Central memory CD8-positive, alpha-beta T cell (primary cell): ENCODE measurements around the gene ILF3.
"Not testable (repeated sequence)": the region's sequence is repeated elsewhere in the genome, so short reads cannot be mapped to it uniquely, and the experiment has no call there.

Experiments
- ATAC-seq: fragments of 150-1000 bp; cut with Tn5 transposase; replicated peaks from 2 replicates; pipeline ENCODE4 v1.10.0; 2022; ENCODE audit warnings: mild to moderate bottlenecking, moderate FRiP score, moderate number of reproducible peaks; ENCODE audit not compliant: poor library complexity, severe bottlenecking; ENCODE audit errors: extremely low read depth
- DNase-seq, 2 donors: peaks; one replicate each; pipeline ENCODE4 v3.0.0; 2021; ENCODE audit warnings: low spot score in 2 of 2
- H3K27ac Mint-ChIP-seq: one replicate; pipeline ENCODE4 v1.8.0; 2022; ENCODE audit warnings: low read depth, mild to moderate bottlenecking, moderate library complexity, mixed read lengths
- H3K27me3 Mint-ChIP-seq: one replicate; pipeline ENCODE4 v1.8.0; 2022; ENCODE audit warnings: mixed read lengths
- H3K36me3 Mint-ChIP-seq: one replicate; pipeline ENCODE4 v1.8.0; 2022; ENCODE audit warnings: mild to moderate bottlenecking, moderate library complexity, mixed read lengths; ENCODE audit not compliant: insufficient read depth
- H3K4me1 Mint-ChIP-seq: one replicate; pipeline ENCODE4 v1.8.0; 2022; ENCODE audit warnings: mixed read lengths
- H3K4me3 Mint-ChIP-seq: one replicate; pipeline ENCODE4 v1.8.0; 2022; ENCODE audit warnings: mild to moderate bottlenecking, moderate library complexity, mixed read lengths
- H3K9me3 Mint-ChIP-seq: one replicate; pipeline ENCODE4 v1.8.0; 2022; ENCODE audit warnings: mixed read lengths

Gene ILF3

DNA sequence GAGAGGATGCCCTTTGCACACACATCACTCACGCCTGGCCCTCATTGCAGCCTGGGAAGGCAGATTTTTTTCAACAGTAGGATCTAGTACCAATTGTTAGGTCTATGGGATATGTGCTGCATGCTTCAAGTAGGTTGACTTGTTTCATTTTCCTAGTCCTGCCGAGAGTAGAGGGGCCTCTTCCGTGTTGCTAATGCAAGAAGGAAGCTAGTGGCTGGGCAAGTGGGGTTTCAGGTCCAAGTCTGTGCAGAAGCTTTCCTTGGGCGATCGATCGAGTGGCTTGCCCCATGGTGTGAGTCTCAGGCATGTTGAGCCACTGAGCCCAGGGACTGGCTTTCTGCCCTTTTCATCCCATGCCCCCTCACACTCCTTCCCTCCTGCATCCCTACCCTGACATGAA is 13.7 kb downstream of the ILF3 start:
- peaks cover 39% of the 10 kb centered on the region for H3K36me3 Mint-ChIP-seq
- DNase-seq, result no peak
- H3K4me1 Mint-ChIP-seq, result peaks cover 35% of the 10 kb centered on the region
- H3K9me3 Mint-ChIP-seq, result no peaks in the 10 kb centered on the region
- peak overlapping the region; percentile 40 for H3K4me3 Mint-ChIP-seq
- ATAC-seq, result peak; percentile 21
- no peaks in the 10 kb centered on the region for H3K27me3 Mint-ChIP-seq
- no peak overlapping the region for H3K27ac Mint-ChIP-seq

DNA sequence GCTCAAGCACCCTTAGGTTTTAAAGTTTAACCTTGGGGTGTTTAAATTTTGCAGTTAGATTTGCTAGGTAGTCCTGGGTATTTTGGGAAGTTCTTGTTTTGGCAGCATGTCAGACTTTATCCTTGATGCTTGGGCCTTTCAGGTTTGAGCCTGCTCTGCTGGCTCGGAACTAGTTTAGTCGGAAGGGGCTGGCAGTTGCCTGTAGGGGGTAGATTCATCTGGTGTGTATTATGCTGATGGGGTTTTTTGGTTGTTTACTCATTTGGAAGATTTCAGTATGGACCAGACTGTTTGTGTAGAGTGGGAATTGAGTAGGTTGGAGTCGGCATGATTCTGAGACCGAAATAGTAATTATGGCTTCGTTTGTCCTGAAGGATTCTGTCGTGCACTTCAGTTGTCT is 15.1 kb downstream of the ILF3 start:
- no peaks in the 10 kb centered on the region for H3K9me3 Mint-ChIP-seq
- H3K36me3 Mint-ChIP-seq, result peaks cover 52% of the 10 kb centered on the region
- no peaks in the 10 kb centered on the region for H3K27me3 Mint-ChIP-seq
- peak overlapping the region; percentile 33 for H3K4me3 Mint-ChIP-seq
- ATAC-seq (no peak), DNase-seq (no peak)
- H3K27ac Mint-ChIP-seq, result peak overlapping the region; percentile 80
- peaks cover 32% of the 10 kb centered on the region for H3K4me1 Mint-ChIP-seq

DNA sequence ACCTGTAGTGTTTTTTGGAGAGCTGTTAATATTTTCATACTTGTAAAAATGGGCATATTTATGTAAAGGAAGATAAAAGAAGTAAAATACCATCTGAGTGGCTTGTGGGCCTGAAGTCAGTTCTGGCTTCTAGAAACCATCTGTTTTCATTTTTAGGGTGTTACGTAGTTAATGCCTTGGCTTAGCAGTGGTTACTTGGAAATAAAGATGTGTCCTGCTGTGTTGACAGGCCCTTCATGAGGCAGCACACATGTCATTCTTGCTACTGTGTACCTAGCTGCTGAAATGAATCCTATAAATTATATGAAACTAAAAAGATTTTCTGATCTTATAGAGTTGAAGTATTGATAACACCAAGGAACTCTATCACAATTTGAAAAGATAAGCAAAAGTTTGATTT is 16.0 kb downstream of the ILF3 start:
- H3K4me1 Mint-ChIP-seq, result peaks cover 32% of the 10 kb centered on the region
- H3K27me3 Mint-ChIP-seq, result no peaks in the 10 kb centered on the region
- DNase-seq, result no peak
- peak overlapping the region; percentile 33 for H3K4me3 Mint-ChIP-seq
- no peak for ATAC-seq
- H3K27ac Mint-ChIP-seq, result peak overlapping the region; percentile 80
- H3K9me3 Mint-ChIP-seq, result no peaks in the 10 kb centered on the region
- peaks cover 59% of the 10 kb centered on the region for H3K36me3 Mint-ChIP-seq

DNA sequence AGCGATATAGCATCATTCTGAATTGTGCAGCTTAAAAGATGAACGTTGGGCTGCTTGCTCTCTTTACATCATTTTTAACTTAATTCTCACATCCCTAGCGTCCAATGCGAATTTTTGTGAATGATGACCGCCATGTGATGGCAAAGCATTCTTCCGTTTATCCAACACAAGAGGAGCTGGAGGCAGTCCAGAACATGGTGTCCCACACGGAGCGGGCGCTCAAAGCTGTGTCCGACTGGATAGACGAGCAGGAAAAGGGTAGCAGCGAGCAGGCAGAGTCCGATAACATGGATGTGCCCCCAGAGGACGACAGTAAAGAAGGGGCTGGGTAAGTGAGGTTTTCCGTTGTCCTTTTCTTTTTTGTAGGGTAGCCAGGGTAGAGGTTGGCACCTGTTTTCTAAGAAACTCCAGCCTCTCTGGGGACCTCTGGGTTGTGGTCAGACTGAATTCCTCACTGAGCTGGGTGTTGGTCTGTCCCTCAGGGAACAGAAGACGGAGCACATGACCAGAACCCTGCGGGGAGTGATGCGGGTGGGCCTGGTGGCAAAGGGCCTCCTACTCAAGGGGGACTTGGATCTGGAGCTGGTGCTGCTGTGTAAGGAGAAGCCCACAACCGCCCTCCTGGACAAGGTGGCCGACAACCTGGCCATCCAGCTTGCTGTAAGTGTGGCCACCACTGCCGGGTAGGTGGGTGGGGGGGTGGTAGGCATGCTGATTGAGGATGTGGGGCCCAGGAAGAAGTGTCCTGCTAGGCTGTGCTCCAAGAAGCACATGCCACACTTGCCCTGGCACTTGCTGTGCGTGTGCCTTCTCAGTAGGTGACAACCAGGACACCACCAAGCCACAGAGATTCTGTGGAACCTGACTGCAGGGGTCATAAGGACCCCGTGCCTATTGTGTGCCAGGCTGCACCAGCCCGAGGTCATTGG is 17.0 kb downstream of the ILF3 start:
- peaks cover 63% of the 10 kb centered on the region for H3K36me3 Mint-ChIP-seq

DNA sequence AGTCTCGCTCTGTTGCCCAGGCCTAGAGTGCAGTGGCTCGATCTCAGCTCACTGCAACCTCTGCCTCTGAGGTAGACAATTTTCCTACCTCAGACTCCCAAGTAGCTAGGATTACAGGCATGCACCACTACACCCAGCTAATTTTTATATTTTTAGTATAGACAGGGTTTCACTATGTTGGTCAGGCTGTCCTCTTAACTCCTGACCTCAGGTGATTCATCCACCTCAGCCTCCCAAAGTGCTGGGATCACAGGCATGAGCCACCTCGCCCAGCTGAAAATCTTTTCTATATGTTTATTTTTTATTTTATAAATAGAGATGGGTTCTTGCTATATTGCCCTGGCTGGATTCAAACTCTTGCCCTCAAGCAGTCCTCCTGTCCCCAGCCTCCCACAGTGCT is 17.8 kb downstream of the ILF3 start:
- Mint-ChIP-seq H3K4me1 (peaks cover 32% of the 10 kb centered on the region), H3K27ac (peak overlapping the region; percentile 53), H3K36me3 (peaks cover 70% of the 10 kb centered on the region)
- not testable (repeated sequence) for DNase-seq, ATAC-seq, H3K9me3 Mint-ChIP-seq, H3K4me3 Mint-ChIP-seq, H3K27me3 Mint-ChIP-seq

More for the DNA sequence above, 17.0 kb downstream of the ILF3 start:
- Mint-ChIP-seq H3K9me3 (no peaks in the 10 kb centered on the region), H3K4me1 (peaks cover 32% of the 10 kb centered on the region), H3K4me3 (no peak overlapping the region), H3K27me3 (no peaks in the 10 kb centered on the region), H3K27ac (peak overlapping the region; percentile 53)
- DNase-seq, result no peak
- ATAC-seq, result no peak

DNA sequence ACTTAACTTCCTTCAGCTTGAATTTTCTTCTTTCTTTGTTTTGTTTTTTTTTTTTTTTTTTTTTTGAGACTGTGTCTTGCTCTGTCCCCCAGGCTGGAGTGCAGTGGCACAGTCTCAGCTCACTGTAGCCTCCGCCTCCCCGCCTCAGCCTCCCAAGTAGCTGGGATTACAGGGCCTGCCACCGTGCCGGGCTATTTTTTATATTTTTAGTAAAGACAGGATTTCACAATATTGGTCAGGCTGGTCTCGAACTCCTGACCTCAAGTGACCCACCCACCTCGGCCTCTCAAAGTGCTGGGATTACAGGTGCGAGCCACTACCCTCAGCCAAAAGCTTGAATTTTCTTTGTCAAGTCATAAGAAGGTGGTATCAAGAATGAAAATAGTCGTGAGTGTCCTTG is 21.1 kb downstream of the ILF3 start:
- ATAC-seq, H3K9me3 Mint-ChIP-seq, H3K4me3 Mint-ChIP-seq, H3K4me1 Mint-ChIP-seq, H3K27ac Mint-ChIP-seq, DNase-seq, H3K27me3 Mint-ChIP-seq: not testable (repeated sequence)
- peaks cover 91% of the 10 kb centered on the region for H3K36me3 Mint-ChIP-seq

DNA sequence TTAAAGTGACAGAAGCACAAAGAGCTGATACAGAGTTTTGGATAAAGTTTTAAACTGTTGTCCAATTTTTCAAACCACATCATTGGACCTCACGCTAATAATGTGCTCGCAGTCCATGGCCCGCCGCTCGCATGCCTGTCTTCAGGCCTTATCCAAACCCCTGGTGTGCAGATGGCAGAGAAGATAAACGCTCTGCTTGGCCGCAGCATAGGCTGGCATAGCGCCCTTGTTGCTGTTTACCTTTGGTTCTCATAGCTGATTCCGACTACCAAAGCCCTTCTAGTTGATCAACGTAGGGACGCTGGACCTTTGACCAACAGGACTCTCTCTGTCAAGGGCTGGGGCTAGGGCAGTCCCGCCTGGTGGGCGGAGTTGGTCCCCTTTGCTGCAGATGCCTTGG is 23.6 kb downstream of the ILF3 start:
- Mint-ChIP-seq H3K9me3 (no peaks in the 10 kb centered on the region), H3K27me3 (no peaks in the 10 kb centered on the region), H3K36me3 (peaks cover 93% of the 10 kb centered on the region), H3K4me1 (no peaks in the 10 kb centered on the region), H3K4me3 (no peak overlapping the region), H3K27ac (peak overlapping the region; percentile 84)
- DNase-seq (no peak), ATAC-seq (no peak)

DNA sequence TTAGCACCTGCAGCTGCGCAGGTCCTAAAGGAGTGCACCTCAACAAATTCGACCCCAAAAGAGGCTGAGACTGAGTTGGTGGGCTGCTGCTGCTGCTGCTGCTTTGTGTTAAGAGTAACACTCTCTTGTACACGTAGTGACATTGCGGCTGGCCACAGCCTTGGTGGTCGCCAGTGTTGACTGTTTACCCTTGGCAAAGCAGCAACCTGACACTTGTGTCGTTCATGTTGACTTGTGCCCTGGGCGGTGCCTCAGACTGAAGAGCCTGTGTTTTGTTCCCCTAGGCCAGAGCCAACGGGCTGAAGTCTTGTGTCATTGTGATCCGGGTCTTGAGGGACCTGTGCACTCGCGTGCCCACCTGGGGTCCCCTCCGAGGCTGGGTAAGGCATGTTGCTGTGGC is 24.7 kb downstream of the ILF3 start:
- H3K27me3 Mint-ChIP-seq, result no peaks in the 10 kb centered on the region
- DNase-seq, result no peak
- H3K4me1 Mint-ChIP-seq, result no peaks in the 10 kb centered on the region
- H3K36me3 Mint-ChIP-seq, result peaks cover 93% of the 10 kb centered on the region
- no peak overlapping the region for H3K27ac Mint-ChIP-seq
- ATAC-seq, result no peak
- H3K9me3 Mint-ChIP-seq, result no peaks in the 10 kb centered on the region
- H3K4me3 Mint-ChIP-seq, result no peak overlapping the region

DNA sequence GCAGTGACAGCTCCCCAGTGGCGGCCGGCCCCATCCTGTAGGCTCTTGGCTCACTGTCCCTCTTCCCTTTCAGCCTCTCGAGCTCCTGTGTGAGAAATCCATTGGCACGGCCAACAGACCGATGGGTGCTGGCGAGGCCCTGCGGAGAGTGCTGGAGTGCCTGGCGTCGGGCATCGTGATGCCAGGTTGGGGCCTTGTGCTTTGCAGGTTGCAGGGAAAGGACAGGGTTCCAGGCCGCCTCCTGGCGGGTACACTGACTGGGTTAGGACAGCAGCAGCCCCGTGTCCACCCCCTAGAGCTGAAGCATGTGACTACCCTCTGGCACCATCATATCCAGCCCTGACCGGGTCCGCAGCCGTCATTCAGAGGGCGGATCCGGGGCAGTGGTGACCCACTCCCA is 25.6 kb downstream of the ILF3 start:
- DNase-seq (no peak), ATAC-seq (no peak)
- Mint-ChIP-seq H3K4me1 (no peaks in the 10 kb centered on the region), H3K9me3 (no peaks in the 10 kb centered on the region), H3K27me3 (no peaks in the 10 kb centered on the region), H3K4me3 (no peak overlapping the region), H3K36me3 (peaks cover 93% of the 10 kb centered on the region), H3K27ac (no peak overlapping the region)

DNA sequence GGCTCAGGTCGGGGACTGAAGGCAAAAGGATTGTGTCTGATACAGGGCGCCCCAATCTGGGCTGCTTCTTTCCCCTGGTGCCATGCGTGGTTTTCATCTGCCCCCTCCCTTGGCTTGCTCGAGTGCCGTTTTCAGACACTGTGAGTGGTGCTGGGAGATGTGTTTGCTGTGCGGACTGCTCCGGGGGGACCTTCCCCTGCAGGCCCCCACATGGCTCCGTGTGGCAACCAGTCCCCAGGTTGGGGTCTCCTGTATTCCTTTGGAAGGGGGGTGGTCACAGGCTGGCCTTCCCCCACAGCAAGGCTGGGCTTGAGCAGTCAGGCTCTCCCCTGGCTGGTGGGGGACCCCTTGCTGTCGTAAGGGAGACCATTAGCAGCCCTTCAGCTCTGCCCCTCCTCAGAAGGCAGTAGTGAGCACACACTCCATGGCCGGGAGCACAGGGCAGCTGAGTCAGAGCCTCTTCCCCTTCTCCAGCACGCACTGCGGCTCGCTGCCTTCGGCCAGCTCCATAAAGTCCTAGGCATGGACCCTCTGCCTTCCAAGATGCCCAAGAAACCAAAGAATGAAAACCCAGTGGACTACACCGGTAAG is 26.5 kb downstream of the ILF3 start:
- no peaks in the 10 kb centered on the region for H3K27me3 Mint-ChIP-seq
- no peak overlapping the region for H3K4me3 Mint-ChIP-seq
- peak overlapping the region; percentile 71 for H3K27ac Mint-ChIP-seq
- ATAC-seq, result no peak
- no peak for DNase-seq
- H3K4me1 Mint-ChIP-seq, result no peaks in the 10 kb centered on the region
- H3K36me3 Mint-ChIP-seq, result peaks cover 92% of the 10 kb centered on the region
- no peaks in the 10 kb centered on the region for H3K9me3 Mint-ChIP-seq

DNA sequence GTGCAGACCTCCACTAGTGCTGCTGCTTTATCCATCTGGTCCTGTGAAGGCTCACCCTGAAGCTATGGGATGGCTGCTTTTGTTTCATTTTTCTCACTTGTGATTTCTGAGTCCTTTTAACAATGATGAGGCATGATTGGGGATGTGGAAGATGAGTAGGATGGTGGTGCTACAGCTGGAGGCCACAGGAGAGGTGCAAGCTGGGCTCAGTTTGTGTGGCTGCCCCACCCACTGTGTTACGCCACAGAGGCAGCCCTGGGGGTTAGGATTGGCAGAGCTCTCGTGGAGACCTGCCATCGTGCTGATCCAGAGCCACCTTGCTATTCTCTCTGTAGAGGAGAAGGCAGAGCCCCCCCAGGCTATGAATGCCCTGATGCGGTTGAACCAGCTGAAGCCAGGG is 27.5 kb downstream of the ILF3 start:
- no peak for DNase-seq
- H3K27ac Mint-ChIP-seq, result no peak overlapping the region
- no peaks in the 10 kb centered on the region for H3K9me3 Mint-ChIP-seq
- ATAC-seq, result no peak
- H3K27me3 Mint-ChIP-seq, result no peaks in the 10 kb centered on the region
- no peaks in the 10 kb centered on the region for H3K4me1 Mint-ChIP-seq
- H3K4me3 Mint-ChIP-seq, result no peak overlapping the region
- peaks cover 89% of the 10 kb centered on the region for H3K36me3 Mint-ChIP-seq

DNA sequence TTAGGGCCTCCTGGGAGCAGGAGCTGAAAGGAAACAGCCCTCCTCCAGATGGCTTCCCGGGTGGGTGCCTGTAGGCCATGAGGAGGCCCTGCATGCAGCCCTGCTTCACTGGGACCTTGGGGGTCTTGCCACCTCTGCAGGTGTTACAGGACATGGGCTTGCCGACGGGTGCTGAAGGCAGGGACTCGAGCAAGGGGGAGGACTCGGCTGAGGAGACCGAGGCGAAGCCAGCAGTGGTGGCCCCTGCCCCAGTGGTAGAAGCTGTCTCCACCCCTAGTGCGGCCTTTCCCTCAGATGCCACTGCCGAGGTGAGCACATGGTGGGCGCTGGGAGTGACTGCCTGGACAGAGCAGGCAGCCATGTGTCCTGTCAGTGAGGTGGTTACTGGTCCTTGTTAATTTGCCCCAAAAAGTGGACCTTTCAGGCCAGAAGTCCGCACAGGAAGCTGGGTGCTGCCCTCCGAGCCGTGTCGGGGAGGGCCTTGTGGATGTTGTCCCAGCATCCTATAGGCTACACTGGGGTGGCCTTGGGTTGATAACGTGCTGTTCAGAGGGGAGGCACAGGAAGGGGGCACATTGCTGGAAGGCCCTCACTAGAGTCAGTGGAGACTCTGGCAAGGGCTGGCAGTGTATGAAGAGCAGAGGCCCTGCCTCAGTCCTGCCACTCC is 28.4 kb downstream of the ILF3 start:
- peaks cover 85% of the 10 kb centered on the region for H3K36me3 Mint-ChIP-seq
- no peaks in the 10 kb centered on the region for H3K27me3 Mint-ChIP-seq
- H3K27ac Mint-ChIP-seq, result peak overlapping the region; percentile 35
- no peak overlapping the region for H3K4me3 Mint-ChIP-seq
- no peaks in the 10 kb centered on the region for H3K9me3 Mint-ChIP-seq
- ATAC-seq (no peak), DNase-seq (no peak)
- no peaks in the 10 kb centered on the region for H3K4me1 Mint-ChIP-seq

DNA sequence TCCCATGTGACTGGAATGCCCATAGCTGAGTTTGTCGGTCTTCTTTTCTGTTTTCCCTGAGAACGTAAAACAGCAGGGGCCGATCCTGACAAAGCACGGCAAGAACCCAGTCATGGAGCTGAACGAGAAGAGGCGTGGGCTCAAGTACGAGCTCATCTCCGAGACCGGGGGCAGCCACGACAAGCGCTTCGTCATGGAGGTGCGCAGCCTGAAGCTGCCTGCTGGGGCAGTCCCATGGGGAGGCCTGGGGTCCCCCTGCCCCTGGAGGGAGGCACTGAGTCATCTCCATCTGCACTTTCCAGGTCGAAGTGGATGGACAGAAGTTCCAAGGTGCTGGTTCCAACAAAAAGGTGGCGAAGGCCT is 28.9 kb downstream of the ILF3 start:
- Mint-ChIP-seq H3K9me3 (no peaks in the 10 kb centered on the region), H3K27ac (peak overlapping the region; percentile 35), H3K27me3 (no peaks in the 10 kb centered on the region), H3K4me1 (no peaks in the 10 kb centered on the region), H3K4me3 (no peak overlapping the region), H3K36me3 (peaks cover 85% of the 10 kb centered on the region)
- no peak for DNase-seq
- no peak for ATAC-seq
